Effector CD4-positive, alpha-beta T cell (primary cell): ENCODE measurements around the gene POU2AF1.

Source experiments
- DNase-seq: peaks from one replicate; pipeline ENCODE4 v3.0.0-alpha.2; 2020

POU2AF1 gene

GRCh38 chr11:111384494-111384893 is 5.4 kb upstream of the POU2AF1 start:
- DNase-seq, result no peak

GRCh38 chr11:111382451-111382850 is 3.4 kb upstream of the POU2AF1 start:
- no peak for DNase-seq

DNA sequence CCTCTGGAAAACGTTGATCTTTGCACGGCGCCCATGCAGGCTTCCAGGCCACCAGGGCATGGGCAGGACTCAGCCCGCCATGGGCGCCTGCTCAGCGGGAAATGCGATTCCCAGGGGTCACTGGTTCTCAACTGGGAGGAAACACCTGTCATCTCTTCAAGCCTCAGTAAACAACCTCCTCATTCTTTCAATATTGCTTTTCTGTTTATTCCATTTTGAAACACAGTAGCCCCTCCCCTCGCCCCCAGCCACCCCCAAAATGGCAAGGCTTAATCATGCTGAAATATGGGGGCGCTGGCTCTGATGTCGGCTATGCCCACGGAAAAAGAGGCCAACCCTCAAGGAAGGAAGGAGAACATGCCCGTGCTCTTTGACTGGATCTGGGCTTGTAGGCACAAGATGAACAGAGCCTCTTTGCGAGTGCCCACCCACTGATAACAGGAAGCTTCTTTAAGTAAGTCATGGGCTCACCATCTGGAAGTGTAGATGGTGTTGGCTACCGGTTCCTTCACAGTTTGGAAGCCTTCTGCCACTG is 594 bp upstream of the POU2AF1 start:
- no peak for DNase-seq

DNA sequence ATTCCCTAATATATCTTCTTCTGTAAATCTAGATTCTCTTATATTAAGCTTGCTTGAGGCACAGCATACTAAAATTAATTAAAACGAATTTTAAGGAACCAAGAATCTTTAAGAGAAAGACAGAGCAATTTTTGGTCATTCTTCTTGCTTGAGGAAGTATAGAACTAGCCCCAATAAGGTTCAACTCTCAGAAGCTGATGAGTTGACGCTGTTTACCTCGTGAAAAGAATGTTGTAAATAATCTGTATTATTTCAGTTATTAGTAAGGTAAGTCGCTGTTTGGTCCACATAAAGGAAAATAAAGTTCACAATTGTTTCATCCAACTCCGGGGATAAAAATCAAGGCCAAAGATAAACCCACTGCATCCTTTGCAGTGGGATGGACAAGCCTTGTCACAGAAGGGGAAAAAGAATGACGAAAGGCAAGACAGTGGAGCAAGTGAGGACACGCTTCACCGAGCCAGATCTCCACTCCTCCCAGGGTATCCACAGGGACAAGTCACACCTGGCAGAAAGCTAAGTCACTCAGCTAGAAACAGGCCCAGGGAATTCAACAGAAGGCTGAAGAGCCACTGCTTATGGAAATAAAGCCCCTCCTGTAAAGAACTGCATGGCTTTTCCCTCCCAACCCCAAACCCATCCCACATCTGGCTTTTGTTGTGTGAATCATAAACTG is 752 bp downstream of the POU2AF1 start:
- DNase-seq, result no peak

DNA sequence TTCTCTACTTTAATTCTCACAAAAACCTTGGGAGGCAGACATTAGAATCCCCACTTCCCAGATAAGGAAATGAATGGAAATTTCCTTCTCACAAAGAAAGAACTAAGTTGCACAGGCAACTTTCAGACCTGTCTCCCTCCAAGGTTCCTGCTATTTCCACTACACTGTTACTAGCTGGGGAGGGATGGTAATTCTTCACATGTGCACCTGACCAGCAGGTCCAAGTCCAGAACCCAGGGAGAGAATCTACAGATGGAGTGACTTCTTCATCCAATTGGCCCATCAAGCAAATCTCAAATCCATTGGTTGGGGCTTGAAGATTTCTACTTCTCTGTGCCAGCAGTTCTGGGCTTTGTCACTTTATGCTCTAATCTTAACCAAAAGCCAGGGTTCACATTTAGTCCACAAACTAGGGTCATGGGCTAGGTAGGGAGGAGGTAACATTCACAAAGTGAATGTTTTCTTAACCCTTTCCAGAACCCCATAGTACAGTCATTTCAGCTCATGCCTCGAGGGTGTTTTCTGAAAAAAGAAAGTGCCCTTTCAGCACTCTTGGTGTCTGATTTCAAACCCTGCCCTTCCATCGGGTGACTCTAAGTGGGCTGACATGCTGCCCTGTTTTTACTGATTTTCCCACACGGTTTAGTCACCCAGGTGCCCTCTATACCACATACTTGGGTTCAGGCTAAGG is 2.7 kb downstream of the POU2AF1 start:
- no peak for DNase-seq

- no peak for DNase-seq
Measured at GRCh38 chr11:111373590-111373989, 5.5 kb downstream of the POU2AF1 start.

- no peak for DNase-seq
Measured at GRCh38 chr11:111372538-111372937, 6.5 kb downstream of the POU2AF1 start.

GRCh38 chr11:111370902-111371578 is 8.0 kb downstream of the POU2AF1 start:
- DNase-seq, result no peak

- no peak for DNase-seq
Measured at GRCh38 chr11:111370270-111370901, 8.7 kb downstream of the POU2AF1 start.

DNA sequence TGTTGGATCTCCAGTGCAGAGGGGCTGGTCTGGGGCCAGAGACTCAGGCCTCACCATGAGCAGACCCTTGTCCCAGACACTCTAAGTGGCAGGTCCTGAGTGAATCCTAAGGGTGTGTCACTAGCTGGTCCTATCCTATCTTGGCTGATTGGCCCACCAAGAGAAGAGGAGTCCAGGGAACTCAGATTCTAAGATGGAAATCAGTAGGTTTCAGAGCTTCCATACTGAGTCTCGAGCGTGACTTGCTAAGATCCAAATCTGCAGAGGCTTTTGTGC is 10.9 kb downstream of the POU2AF1 start:
- DNase-seq, result no peak

DNA sequence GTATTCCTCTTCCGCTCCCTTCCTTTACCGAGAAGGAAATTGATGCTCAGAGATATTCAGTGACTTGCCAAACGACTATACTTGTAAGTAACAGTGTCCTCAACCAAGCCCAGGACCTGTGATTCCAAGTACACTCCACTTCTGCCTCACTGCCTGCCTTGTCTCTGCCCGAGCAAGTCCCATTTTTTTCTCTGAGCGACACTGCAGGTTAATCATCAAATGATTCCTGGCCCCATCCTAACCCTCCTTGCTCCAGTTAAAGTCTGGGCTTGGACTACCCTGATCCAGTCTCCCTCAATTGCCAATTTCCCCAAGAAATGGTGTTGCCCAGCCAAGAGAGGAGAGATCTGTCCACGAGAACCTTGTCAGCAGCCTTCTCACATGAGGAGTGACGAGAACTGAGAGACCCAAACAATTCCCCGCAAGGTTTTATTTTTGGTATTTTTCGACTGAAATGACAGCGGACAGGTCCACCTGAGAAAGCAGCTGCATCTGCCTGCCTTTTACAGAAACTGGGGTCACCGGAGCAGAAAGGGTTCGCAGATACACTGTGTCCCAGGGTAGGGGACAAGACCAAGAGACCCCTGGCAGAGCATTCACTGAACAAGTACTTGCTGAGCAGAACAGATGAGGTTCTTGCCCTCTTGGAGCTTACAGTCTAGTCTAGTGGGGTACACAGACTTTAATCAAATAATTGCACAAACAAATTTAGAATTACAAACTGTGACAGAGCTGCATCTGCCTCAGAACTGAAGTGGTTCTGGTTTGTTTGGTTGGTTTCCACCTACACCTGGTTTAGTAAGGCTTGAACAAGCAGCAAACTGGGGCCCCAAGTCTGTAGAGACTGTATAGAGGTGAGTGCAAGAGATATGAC is 11.4 kb downstream of the POU2AF1 start:
- DNase-seq, result no peak

GRCh38 chr11:111366560-111367410 is 12.3 kb downstream of the POU2AF1 start:
- no peak for DNase-seq

DNA sequence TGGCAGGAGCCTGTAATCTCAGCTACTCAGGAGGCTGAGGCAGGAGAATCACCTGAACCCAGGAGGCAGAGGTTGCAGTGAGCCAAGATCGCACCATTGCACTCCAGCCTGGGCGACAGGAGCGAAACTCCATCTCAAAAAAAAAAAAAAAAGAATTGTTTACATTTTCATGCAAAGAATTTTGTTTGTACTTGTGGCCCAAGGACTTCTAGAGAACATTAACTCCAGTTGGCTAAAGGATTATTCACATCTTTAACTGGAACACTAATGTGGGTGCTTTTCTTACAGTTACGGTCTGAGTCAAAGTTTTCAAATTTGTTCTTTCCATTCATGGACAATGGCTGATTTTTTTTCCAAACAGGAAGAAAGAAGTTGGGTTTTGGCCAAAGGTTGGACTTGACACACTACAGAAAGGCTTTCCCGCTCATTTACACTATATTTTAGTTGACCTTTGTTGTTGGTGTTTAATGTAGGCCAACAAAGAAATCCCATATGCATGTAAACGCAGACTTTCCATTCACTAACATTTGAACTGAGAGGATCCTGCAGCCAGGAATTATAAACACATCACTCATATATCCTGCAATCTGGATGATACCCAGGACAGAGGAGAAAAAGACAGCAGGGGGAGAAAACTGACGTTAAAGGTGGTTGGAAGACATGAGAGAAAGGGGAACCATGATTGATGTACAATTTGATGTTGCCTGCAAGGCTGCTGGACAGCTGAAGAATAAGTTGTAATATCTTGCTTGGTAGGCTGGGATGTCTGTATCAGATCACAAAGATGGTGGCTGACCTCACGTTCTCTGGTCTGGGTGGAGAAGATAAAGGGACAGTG is 13.1 kb downstream of the POU2AF1 start:
- DNase-seq, result no peak

DNA sequence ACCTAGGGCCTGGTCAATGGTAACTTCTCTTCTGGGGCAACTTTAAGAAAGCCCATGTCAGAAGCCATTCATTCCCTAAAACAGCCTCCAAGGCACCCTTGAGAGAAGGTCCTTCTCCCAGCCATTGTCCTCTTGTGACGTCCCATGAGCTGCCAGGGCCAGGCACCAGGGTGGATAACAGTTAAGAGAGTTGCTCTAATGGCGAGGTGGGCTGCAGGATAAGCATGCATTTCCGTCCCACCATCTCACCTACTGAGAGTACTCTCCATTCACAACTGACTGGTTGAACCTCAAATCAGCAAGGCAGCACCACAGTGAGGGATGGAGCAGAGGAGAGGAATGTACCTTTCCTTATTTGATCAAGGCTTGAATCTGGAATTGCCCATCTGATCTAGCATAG is 14.6 kb downstream of the POU2AF1 start:
- DNase-seq, result no peak

GRCh38 chr11:111363985-111364384 is 15.1 kb downstream of the POU2AF1 start:
- DNase-seq, result no peak

DNA sequence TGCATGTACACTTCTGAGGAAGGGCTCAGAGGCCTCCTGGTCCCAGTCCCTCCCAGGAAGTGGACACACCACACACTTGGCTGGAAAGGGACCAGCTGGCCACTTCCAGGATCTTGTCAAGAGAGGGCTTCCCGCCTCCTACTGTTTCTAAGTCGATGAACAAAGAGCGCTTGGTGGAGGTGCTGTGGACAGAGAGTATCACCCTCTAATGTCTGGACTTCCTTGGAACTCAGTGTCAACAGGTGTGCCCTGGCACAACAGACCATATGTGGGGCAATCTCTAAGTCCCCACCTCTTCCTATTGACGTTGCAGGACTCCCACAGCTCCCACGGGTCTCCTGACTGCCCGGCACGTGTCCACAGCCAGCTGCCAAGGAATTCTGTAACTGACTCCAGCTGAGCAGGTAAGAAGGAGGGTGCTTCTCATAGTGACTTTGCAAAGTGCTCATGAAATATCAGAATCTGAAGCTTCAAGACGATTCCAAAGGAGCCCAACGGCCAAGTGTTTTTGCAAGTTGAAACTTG is 16.1 kb downstream of the POU2AF1 start:
- no peak for DNase-seq

DNA sequence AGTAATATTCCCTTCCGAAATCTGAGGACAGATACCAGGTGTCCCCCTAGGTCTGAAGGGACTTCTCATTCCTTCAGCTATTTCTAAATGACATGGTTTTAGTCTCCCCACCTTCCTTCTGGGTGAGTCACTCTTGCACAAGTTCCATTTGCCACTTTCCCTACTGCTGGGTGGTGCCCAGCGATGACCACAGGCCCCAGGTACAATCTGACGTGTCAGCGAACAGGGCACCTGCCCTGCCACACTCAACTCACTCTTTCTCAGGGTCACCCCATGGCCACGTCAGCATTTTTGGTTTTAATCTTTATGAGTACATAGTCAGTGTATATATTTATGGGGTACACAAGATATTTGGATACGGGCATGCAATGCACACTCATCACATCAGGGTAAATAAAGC is 17.2 kb downstream of the POU2AF1 start:
- DNase-seq, result no peak

GRCh38 chr11:111361052-111361801 is 17.8 kb downstream of the POU2AF1 start:
- DNase-seq, result no peak
